Thyroid gland (tissue), 4 donors: ENCODE measurements around the gene PIP5K1C.

ENCODE experiments used
- POLR2A ChIP-seq, 2 donors: fragments of 450-650 bp; IDR thresholded peaks; one replicate each; pipeline ENCODE4 v1.6.1; 2017; ENCODE audit warnings: antibody characterized with exemption in 2 of 2, mild to moderate bottlenecking in 2 of 2, moderate library complexity in 1 of 2
- TF ChIP-seq, protein P1 (sequence below), 6 experiments: fragments of 200-600 bp in 3 of 6; fragments of 450-650 bp in 3 of 6; sonication (generic) in 3 of 6; IDR thresholded peaks; one replicate each; pipeline ENCODE4 v1.5.1; 2016 to 2019; ENCODE audit warnings: antibody characterized with exemption in 6 of 6, mild to moderate bottlenecking in 2 of 6, inconsistent platforms in 1 of 6, moderate library complexity in 1 of 6

DNA sequence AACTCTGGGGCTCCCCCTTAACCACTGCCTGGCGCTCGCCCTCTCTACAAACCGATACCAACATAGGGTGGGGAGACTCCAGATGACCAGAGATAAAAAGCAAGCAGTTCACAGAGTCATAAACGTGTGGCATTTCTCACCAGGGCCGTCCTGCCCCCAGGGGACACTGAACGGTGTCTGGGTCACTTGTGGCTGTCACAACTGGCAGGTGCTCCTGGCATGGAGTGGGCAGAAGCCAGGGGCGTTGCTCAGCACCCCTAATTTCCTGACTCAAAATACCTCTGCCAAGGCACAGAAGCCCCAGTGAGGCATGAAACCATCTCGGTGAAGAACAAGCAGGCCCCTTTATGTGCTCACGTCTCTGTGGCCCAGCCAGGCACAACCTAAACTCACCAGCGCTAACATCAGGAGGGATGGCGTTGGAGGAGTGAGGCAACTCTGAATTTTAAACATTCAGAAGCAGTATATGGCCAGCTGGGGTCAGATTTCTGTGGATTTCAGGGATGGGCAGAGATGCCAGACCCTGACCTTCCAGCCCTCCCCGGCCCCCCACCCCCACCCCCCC, 1.8 kb downstream of the PIP5K1C start:
- TF ChIP-seq, protein P1, sequence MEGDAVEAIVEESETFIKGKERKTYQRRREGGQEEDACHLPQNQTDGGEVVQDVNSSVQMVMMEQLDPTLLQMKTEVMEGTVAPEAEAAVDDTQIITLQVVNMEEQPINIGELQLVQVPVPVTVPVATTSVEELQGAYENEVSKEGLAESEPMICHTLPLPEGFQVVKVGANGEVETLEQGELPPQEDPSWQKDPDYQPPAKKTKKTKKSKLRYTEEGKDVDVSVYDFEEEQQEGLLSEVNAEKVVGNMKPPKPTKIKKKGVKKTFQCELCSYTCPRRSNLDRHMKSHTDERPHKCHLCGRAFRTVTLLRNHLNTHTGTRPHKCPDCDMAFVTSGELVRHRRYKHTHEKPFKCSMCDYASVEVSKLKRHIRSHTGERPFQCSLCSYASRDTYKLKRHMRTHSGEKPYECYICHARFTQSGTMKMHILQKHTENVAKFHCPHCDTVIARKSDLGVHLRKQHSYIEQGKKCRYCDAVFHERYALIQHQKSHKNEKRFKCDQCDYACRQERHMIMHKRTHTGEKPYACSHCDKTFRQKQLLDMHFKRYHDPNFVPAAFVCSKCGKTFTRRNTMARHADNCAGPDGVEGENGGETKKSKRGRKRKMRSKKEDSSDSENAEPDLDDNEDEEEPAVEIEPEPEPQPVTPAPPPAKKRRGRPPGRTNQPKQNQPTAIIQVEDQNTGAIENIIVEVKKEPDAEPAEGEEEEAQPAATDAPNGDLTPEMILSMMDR (IDR thresholded peaks at IDR 0.05): no peak
- no peak for TF ChIP-seq POLR2A (IDR thresholded peaks at IDR 0.05)
